H1 (cell line): ENCODE results near the gene SREK1IP1. TPM values are rescaled to one million over a fixed set of nuclear protein-coding genes. Genes with fewer than 3 reads are reported as not detected.

ENCODE experiments used
- CTCF ChIA-PET: fragments of 300-600 bp; sonication (Branson Sonifier 250); formaldehyde crosslinking; loops from one replicate; lab custom pipeline; 2021; ENCODE audit not compliant: partially characterized antibody; lab: Charles Lee
- POLR2A ChIA-PET: fragments of 300-600 bp; sonication (Branson Sonifier 250); formaldehyde crosslinking; loops from one replicate; lab custom pipeline; 2021; ENCODE audit warnings: inconsistent platforms; ENCODE audit not compliant: partially characterized antibody; lab: Charles Lee
- DNase-seq, 2 experiments: peaks; one replicate each; pipeline versions ENCODE4 v3.0.0 to v3.0.0-alpha.2; 2010 to 2022; ENCODE audit warnings: low spot score in 2 of 2, low read depth in 1 of 2, mixed read lengths in 1 of 2
- FAIRE-seq: peaks from 2 replicates; lab custom pipeline; 2011; peaks lifted over from hg19 to GRCh38; lab: Jason Lieb, UNC
- H2AFZ ChIP-seq: 2 replicates; pipeline ENCODE4 v1.8.1; 2012; ENCODE audit warnings: low read length, inconsistent platforms
- H2AK5ac ChIP-seq: 2 replicates; pipeline ENCODE4 v1.6.1; 2013; ENCODE audit warnings: low read depth, low read length
- H2BK120ac ChIP-seq: replicated peaks from 2 replicates; pipeline ENCODE3; 2013; ENCODE audit warnings: low read depth, low read length, inconsistent platforms
- H2BK12ac ChIP-seq: 2 replicates; pipeline ENCODE4 v1.6.1; 2013; ENCODE audit warnings: low read depth, low read length
- H2BK15ac ChIP-seq: 2 replicates; pipeline ENCODE4 v1.6.1; 2013; ENCODE audit warnings: low read length
- H2BK20ac ChIP-seq: 2 replicates; pipeline ENCODE4 v1.6.1; 2013; ENCODE audit warnings: low read length
- H2BK5ac ChIP-seq: 2 replicates; pipeline ENCODE4 v1.6.1; 2013; ENCODE audit warnings: low read depth, low read length
- H3K14ac ChIP-seq: 2 replicates; pipeline ENCODE4 v1.6.1; 2013; ENCODE audit warnings: inconsistent platforms; ENCODE audit not compliant: insufficient read length
- H3K18ac ChIP-seq: 2 replicates; pipeline ENCODE4 v1.6.1; 2013; ENCODE audit warnings: low read length; ENCODE audit errors: extremely low read depth
- H3K23ac ChIP-seq: 2 replicates; pipeline ENCODE4 v1.6.1; 2013; ENCODE audit warnings: inconsistent platforms; ENCODE audit not compliant: insufficient read length
- H3K23me2 ChIP-seq: 2 replicates; pipeline ENCODE4 v1.6.1; 2013; ENCODE audit warnings: low read depth, low read length
- H3K27ac ChIP-seq: 2 replicates; pipeline ENCODE4 v1.6.1; 2011; ENCODE audit warnings: low read depth, low read length, inconsistent platforms
- H3K27me3 ChIP-seq, 4 experiments: replicated peaks in 1 of 4; 1 replicate in 1 of 4; 2 replicates in 3 of 4; pipeline versions ENCODE4 v1.6.1 to v1.8.1; 2011 to 2013; ENCODE audit warnings: low read length in 3 of 4, mild to moderate bottlenecking in 3 of 4, inconsistent platforms in 2 of 4, mixed read lengths in 2 of 4, moderate library complexity in 1 of 4; ENCODE audit not compliant: control insufficient read depth in 3 of 4, insufficient read depth in 3 of 4; ENCODE audit errors: extremely low read depth in 1 of 4
- H3K36me3 ChIP-seq, 4 experiments: 2 replicates each; pipeline versions ENCODE4 v1.6.1 to v1.8.1; 2011 to 2013; ENCODE audit warnings: mild to moderate bottlenecking in 4 of 4, low read length in 3 of 4, moderate library complexity in 2 of 4, control low read depth in 1 of 4, inconsistent platforms in 1 of 4; ENCODE audit not compliant: insufficient read depth in 4 of 4, control insufficient read depth in 2 of 4
- H3K4ac ChIP-seq: replicated peaks from 2 replicates; pipeline ENCODE3; 2013; ENCODE audit warnings: low read length, low read depth, mixed read lengths, inconsistent platforms; ENCODE audit not compliant: insufficient read length
- H3K4me1 ChIP-seq, 4 experiments: replicated peaks in 1 of 4; 1 replicate in 1 of 4; 2 replicates in 3 of 4; pipeline versions ENCODE4 v1.6.1 to v1.8.1; 2011 to 2013; ENCODE audit warnings: low read length in 3 of 4, inconsistent platforms in 2 of 4, mixed read lengths in 1 of 4; ENCODE audit not compliant: insufficient read depth in 4 of 4, control insufficient read depth in 3 of 4
- H3K4me2 ChIP-seq, 2 experiments: 2 replicates each; pipeline versions ENCODE4 v1.6.1 to v1.8.1; 2011 to 2013; ENCODE audit warnings: low read depth in 2 of 2, low read length in 2 of 2, control low read depth in 1 of 2, inconsistent platforms in 1 of 2, mild to moderate bottlenecking in 1 of 2; ENCODE audit not compliant: insufficient read depth in 1 of 2
- H3K4me3 ChIP-seq, 4 experiments: fragments of 200-600, 300-600 bp in 1 of 4; sonication (generic), shearing (Covaris generic), sonication (Bioruptor Twin) in 1 of 4; 2 replicates each; pipeline versions ENCODE4 v1.5.1 to v1.8.1; 2011 to 2016; ENCODE audit warnings: low read length in 4 of 4, low read depth in 3 of 4, control low read depth in 2 of 4, inconsistent platforms in 2 of 4, mild to moderate bottlenecking in 2 of 4, mixed read lengths in 1 of 4, moderate library complexity in 1 of 4; ENCODE audit not compliant: insufficient read depth in 2 of 4; ENCODE audit errors: extremely low read depth in 1 of 4
- H3K56ac ChIP-seq: replicated peaks from 2 replicates; pipeline ENCODE3; 2013; ENCODE audit warnings: low read depth, mild to moderate bottlenecking, mixed read lengths, low read length, inconsistent platforms; ENCODE audit not compliant: insufficient read length
- H3K79me1 ChIP-seq: 2 replicates; pipeline ENCODE4 v1.6.1; 2013; ENCODE audit warnings: low read depth, low read length, control low read depth
- H3K79me2 ChIP-seq, 2 experiments: 2 replicates each; pipeline versions ENCODE4 v1.6.1 to v1.8.1; 2012 to 2013; ENCODE audit warnings: low read length in 2 of 2, mild to moderate bottlenecking in 2 of 2, inconsistent platforms in 1 of 2; ENCODE audit not compliant: insufficient read depth in 2 of 2, control insufficient read depth in 1 of 2
- H3K9ac ChIP-seq, 4 experiments: replicated peaks in 1 of 4; 1 replicate in 1 of 4; 2 replicates in 3 of 4; pipeline versions ENCODE4 v1.6.1 to v1.8.1; 2011 to 2013; ENCODE audit warnings: low read depth in 3 of 4, low read length in 3 of 4, control low read depth in 2 of 4, mild to moderate bottlenecking in 2 of 4, moderate library complexity in 2 of 4, inconsistent platforms in 1 of 4; ENCODE audit errors: extremely low read depth in 1 of 4
- H3K9me3 ChIP-seq, 2 experiments: 2 replicates each; pipeline versions ENCODE4 v1.6.1 to v1.8.1; 2012 to 2013; ENCODE audit warnings: mild to moderate bottlenecking in 2 of 2, moderate library complexity in 2 of 2, control low read depth in 1 of 2, inconsistent platforms in 1 of 2, low read depth in 1 of 2, low read length in 1 of 2, mixed read lengths in 1 of 2; ENCODE audit not compliant: insufficient read depth in 2 of 2
- H4K20me1 ChIP-seq, 2 experiments: replicated peaks in 1 of 2; 2 replicates each; pipeline versions ENCODE3 to v1.8.1; 2011 to 2013; ENCODE audit warnings: inconsistent platforms in 2 of 2, low read length in 2 of 2, mild to moderate bottlenecking in 1 of 2; ENCODE audit not compliant: insufficient read depth in 2 of 2, control insufficient read depth in 1 of 2
- H4K5ac ChIP-seq: 2 replicates; pipeline ENCODE4 v1.6.1; 2013; ENCODE audit warnings: low read length, low read depth, mixed read lengths, inconsistent platforms; ENCODE audit not compliant: insufficient read length
- H4K8ac ChIP-seq: 2 replicates; pipeline ENCODE4 v1.8.0; 2013; ENCODE audit warnings: mild to moderate bottlenecking, moderate library complexity, low read length, inconsistent platforms; ENCODE audit not compliant: insufficient read depth; ENCODE audit errors: extremely low read depth
- H4K91ac ChIP-seq: replicated peaks from 2 replicates; pipeline ENCODE3; 2013; ENCODE audit warnings: low read length, mixed read lengths, inconsistent platforms; ENCODE audit not compliant: insufficient read length
- CBX8 ChIP-seq: fragments of 300-800, 300-1000 bp; sonication (generic); IDR thresholded peaks from 2 replicates; pipeline ENCODE4 v1.7.1; 2016; ENCODE audit warnings: low read depth, low read length, borderline replicate concordance
- EGR1 ChIP-seq: IDR thresholded peaks from 2 replicates; pipeline ENCODE4 v1.6.1; 2011; ENCODE audit warnings: low read depth, low read length, borderline replicate concordance
- KDM1A ChIP-seq: fragments of 200-600, 300-600 bp; sonication (generic); IDR thresholded peaks from 2 replicates; pipeline ENCODE4 v1.7.1; 2016; ENCODE audit warnings: mild to moderate bottlenecking, low read length, borderline replicate concordance
- POU5F1 ChIP-seq: IDR thresholded peaks from 2 replicates; pipeline ENCODE4 v1.6.1; 2011; ENCODE audit warnings: low read depth, mild to moderate bottlenecking, low read length, moderate library complexity
- WGBS, 2 experiments: shearing (Covaris generic) in 1 of 2; methylation state at CpG; one replicate each; pipeline versions ENCODE4 v1.1.6 to v1.1.7; 2013 to 2015; ENCODE audit warnings: low lambda C conversion rate in 2 of 2, mixed read lengths in 2 of 2, inconsistent platforms in 1 of 2, low coverage in 1 of 2, missing lambda C conversion rate in 1 of 2; ENCODE audit not compliant: insufficient replicate concordance in 2 of 2, insufficient coverage in 1 of 2, insufficient read length in 1 of 2; ENCODE audit errors: extremely low coverage in 1 of 2, missing lambda C conversion rate in 1 of 2; 5-methylcytosine and 5-hydroxymethylcytosine counted together
- polyA plus RNA-seq, 7 experiments: library from polyadenylated mRNA; depleted of rRNA in 3 of 7; stranded (reverse) in 5 of 7; unstranded in 2 of 7; fragments of >200 nt in 5 of 7; fragments of 200-250 nt in 2 of 7; gene quantifications; 1 replicate in 5 of 7; 2 replicates in 1 of 7; 4 replicates in 1 of 7; pipeline versions ENCODE4 v1.2.1 to v1.2.3, GENCODE V29; 2011 to 2013; ENCODE audit warnings: missing spikeins in 2 of 7, mixed read lengths in 2 of 7
- total RNA-seq: library from RNA; stranded (reverse); fragmentation: NEBNext Ultra II Directional; extraction: Animal tissue kit (Norgen Biotek cat#: 25700); gene quantifications from 2 replicates; pipeline ENCODE4 v1.2.1, GENCODE V29; 2021
- TF ChIP-seq, protein P1 (sequence below): IDR thresholded peaks from 2 replicates; pipeline ENCODE4 v1.6.1; 2012; ENCODE audit warnings: low read length, inconsistent platforms
- TF ChIP-seq, protein P2 (sequence below): IDR thresholded peaks from 2 replicates; pipeline ENCODE4 v1.6.1; 2012; ENCODE audit warnings: inconsistent platforms

The SREK1IP1 gene
- total and polyA plus RNA-seq, 2 of the 8 experiments (the other 6 are each of a cell fraction or from before 2014, with no cell fraction given), result 6.2 to 39.0 TPM

DNA sequence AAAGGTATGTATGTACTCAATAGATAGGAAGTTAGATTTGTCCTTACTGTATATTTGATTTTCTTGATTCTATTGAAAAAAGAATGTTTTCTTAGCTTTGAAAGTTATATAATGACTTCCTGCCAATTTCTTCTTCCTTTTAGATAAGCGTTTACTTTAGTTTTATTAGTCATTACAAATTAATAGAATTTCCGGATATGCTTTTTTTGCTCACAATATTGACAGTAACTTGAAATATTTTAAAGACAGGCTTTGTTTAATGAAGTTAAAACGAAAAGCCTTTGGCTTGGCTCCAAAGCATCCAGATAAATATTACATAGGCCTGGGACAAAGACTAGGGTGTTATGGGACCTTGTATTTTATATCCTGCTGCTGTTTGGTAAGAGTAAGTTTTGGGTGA, 49.8 kb upstream of the SREK1IP1 start:
- TF ChIP-seq CBX8, result no peak
- TF ChIP-seq, protein P1, sequence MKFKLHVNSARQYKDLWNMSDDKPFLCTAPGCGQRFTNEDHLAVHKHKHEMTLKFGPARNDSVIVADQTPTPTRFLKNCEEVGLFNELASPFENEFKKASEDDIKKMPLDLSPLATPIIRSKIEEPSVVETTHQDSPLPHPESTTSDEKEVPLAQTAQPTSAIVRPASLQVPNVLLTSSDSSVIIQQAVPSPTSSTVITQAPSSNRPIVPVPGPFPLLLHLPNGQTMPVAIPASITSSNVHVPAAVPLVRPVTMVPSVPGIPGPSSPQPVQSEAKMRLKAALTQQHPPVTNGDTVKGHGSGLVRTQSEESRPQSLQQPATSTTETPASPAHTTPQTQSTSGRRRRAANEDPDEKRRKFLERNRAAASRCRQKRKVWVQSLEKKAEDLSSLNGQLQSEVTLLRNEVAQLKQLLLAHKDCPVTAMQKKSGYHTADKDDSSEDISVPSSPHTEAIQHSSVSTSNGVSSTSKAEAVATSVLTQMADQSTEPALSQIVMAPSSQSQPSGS, result no peak
- TF ChIP-seq, protein P2, sequence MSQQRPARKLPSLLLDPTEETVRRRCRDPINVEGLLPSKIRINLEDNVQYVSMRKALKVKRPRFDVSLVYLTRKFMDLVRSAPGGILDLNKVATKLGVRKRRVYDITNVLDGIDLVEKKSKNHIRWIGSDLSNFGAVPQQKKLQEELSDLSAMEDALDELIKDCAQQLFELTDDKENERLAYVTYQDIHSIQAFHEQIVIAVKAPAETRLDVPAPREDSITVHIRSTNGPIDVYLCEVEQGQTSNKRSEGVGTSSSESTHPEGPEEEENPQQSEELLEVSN, result no peak
- no peak for TF ChIP-seq KDM1A
- TF ChIP-seq POU5F1, result no peak
- no peak for TF ChIP-seq EGR1
- H2BK12ac ChIP-seq, result no peak overlapping the region
- H3K27ac ChIP-seq, result no peak overlapping the region
- H2BK5ac ChIP-seq, result no peak overlapping the region
- no peaks in the 10 kb centered on the region for H3K79me2 ChIP-seq
- no peak overlapping the region for H3K23ac ChIP-seq
- no peak overlapping the region for H3K4me2 ChIP-seq
- no peak overlapping the region for H2BK20ac ChIP-seq
- no peak overlapping the region for H2BK120ac ChIP-seq
- H3K27me3 ChIP-seq, result no peaks in the 10 kb centered on the region
- FAIRE-seq, result no peak
- no peak overlapping the region for H4K91ac ChIP-seq
- H3K4ac ChIP-seq, result no peak overlapping the region
- no peak overlapping the region for H3K56ac ChIP-seq
- H3K4me1 ChIP-seq, result no peaks in the 10 kb centered on the region
- ChIA-PET POLR2A (interaction anchor here (0.9 kb wide), 1 partner anchor 10 kb away, joined by 3 read pairs; no protein-coding TSS in a partner anchor), CTCF (interaction anchor here (1.3 to 1.4 kb wide), 2 partner anchors 7 to 201 kb away, joined by 3 to 4 read pairs; no protein-coding TSS in a partner anchor)
- no peak overlapping the region for H4K8ac ChIP-seq
- peaks cover 0 to 3% (median 0%) of the 10 kb centered on the region in 4 experiments; a peak in 1 of 8 replicates for H3K36me3 ChIP-seq
- H2AFZ ChIP-seq, result no peak overlapping the region
- no peak overlapping the region for H3K9ac ChIP-seq
- no peak overlapping the region for H2AK5ac ChIP-seq
- no peak overlapping the region for H3K14ac ChIP-seq
- 88% methylated on average over 3 of the region's 3 CpGs; no CpG with 5 or more reads in 1 of the 2 experiments for WGBS, 2 experiments
- H4K20me1 ChIP-seq, result no peaks in the 10 kb centered on the region
- H3K23me2 ChIP-seq, result no peaks in the 10 kb centered on the region
- DNase-seq, result no peak
- no peak overlapping the region for H3K18ac ChIP-seq
- no peaks in the 10 kb centered on the region for H3K79me1 ChIP-seq
- no peak overlapping the region for H4K5ac ChIP-seq
- H3K9me3 ChIP-seq, result no peaks in the 10 kb centered on the region
- H2BK15ac ChIP-seq, result no peak overlapping the region
- H3K4me3 ChIP-seq, result no peak overlapping the region
